Activated CD8-positive, alpha-beta memory T cell treated with anti-CD3 and anti-CD28 coated beads, Interleukin-2, amount 50 U/mL, for 24 hours (primary cell): ENCODE data around the gene MAN1A2.

Source experiments
- DNase-seq: peaks from one replicate; pipeline ENCODE4 v3.0.0-alpha.2; 2020; ENCODE audit errors: extremely low read depth

MAN1A2 gene

GRCh38 chr1:117495068-117495467, 127.8 kb downstream of the MAN1A2 start:
- no peak for DNase-seq

GRCh38 chr1:117499071-117499470, 131.8 kb downstream of the MAN1A2 start:
- DNase-seq, result no peak

- no peak for DNase-seq
Measured at GRCh38 chr1:117500584-117500983, 133.3 kb downstream of the MAN1A2 start.

- no peak for DNase-seq
Measured at GRCh38 chr1:117501281-117501680, 134.0 kb downstream of the MAN1A2 start.

GRCh38 chr1:117511273-117511672, 144.0 kb downstream of the MAN1A2 start:
- DNase-seq, result no peak

- no peak for DNase-seq
Measured at GRCh38 chr1:117512728-117513321, 145.6 kb downstream of the MAN1A2 start.

- no peak for DNase-seq
Measured at GRCh38 chr1:117523111-117523510, 155.9 kb downstream of the MAN1A2 start.

GRCh38 chr1:117527074-117527473, 159.8 kb downstream of the MAN1A2 start:
- no peak for DNase-seq

GRCh38 chr1:117527566-117528102, 160.4 kb downstream of the MAN1A2 start:
- no peak for DNase-seq

- DNase-seq, result no peak
Measured at GRCh38 chr1:117529683-117530082, 162.4 kb downstream of the MAN1A2 start.

- no peak for DNase-seq
Measured at GRCh38 chr1:117531222-117531621, 164.0 kb downstream of the MAN1A2 start.

- DNase-seq, result peak; percentile 2
Measured at GRCh38 chr1:117534995-117535467, 167.8 kb downstream of the MAN1A2 start.

GRCh38 chr1:117535821-117536220, 168.6 kb downstream of the MAN1A2 start:
- no peak for DNase-seq

- no peak for DNase-seq
Measured at GRCh38 chr1:117537291-117537920, 170.2 kb downstream of the MAN1A2 start.

- no peak for DNase-seq
Measured at GRCh38 chr1:117540532-117540931, 173.3 kb downstream of the MAN1A2 start.

- no peak for DNase-seq
Measured at GRCh38 chr1:117541003-117541402, 173.8 kb downstream of the MAN1A2 start.

GRCh38 chr1:117541585-117541984, 174.3 kb downstream of the MAN1A2 start:
- no peak for DNase-seq

GRCh38 chr1:117544509-117545109, 177.4 kb downstream of the MAN1A2 start:
- DNase-seq, result no peak

- DNase-seq, result no peak
Measured at GRCh38 chr1:117546467-117546866, 179.2 kb downstream of the MAN1A2 start.

GRCh38 chr1:117553471-117553870, 186.2 kb downstream of the MAN1A2 start:
- DNase-seq, result no peak

- DNase-seq, result no peak
Measured at GRCh38 chr1:117555806-117556205, 188.6 kb downstream of the MAN1A2 start.

GRCh38 chr1:117556341-117556740, 189.1 kb downstream of the MAN1A2 start:
- no peak for DNase-seq

- no peak for DNase-seq
Measured at GRCh38 chr1:117556976-117557375, 189.7 kb downstream of the MAN1A2 start.
